ENCODE data around the gene STAT3.
"Not testable (repeated sequence)": the region's sequence is repeated elsewhere in the genome, so short reads cannot be mapped to it uniquely, and the experiment has no call there.

Gene STAT3

GRCh38 chr17:42365136-42365535 is 23.1 kb downstream of the STAT3 start:
- in situ Hi-C loops (cut with HindIII; ENCODE audit: low pct_unique_long_range_greater_than_20kb, low sequenced_read_pairs) = no loop called here
- TF ChIP-seq JUND (IDR thresholded peaks at IDR 0.05; ENCODE audit: low read depth) = no peak
- no peak for DNase-seq (ENCODE audit: low read depth in 1 of 2, low spot score in 1 of 2)

- no peak for TF ChIP-seq JUND (IDR thresholded peaks at IDR 0.05; ENCODE audit: low read depth)
- DNase-seq (ENCODE audit: low read depth in 1 of 2, low spot score in 1 of 2) = no peak
- in situ Hi-C loops (cut with HindIII; ENCODE audit: low pct_unique_long_range_greater_than_20kb, low sequenced_read_pairs) = no loop called here
These were observed 24.3 kb downstream of the STAT3 start for GRCh38 chr17:42363767-42364585.

GRCh38 chr17:42363231-42363630 is 25.0 kb downstream of the STAT3 start:
- TF ChIP-seq JUND (IDR thresholded peaks at IDR 0.05; ENCODE audit: low read depth) = no peak
- no peak for DNase-seq (ENCODE audit: low read depth in 1 of 2, low spot score in 1 of 2)
- in situ Hi-C loops (cut with HindIII; ENCODE audit: low pct_unique_long_range_greater_than_20kb, low sequenced_read_pairs) = no loop called here

- no peak for DNase-seq (ENCODE audit: low read depth in 1 of 2, low spot score in 1 of 2)
These were observed 25.8 kb downstream of the STAT3 start for GRCh38 chr17:42362245-42362961.

GRCh38 chr17:42361781-42362186 is 26.5 kb downstream of the STAT3 start:
- no peak for TF ChIP-seq JUND (IDR thresholded peaks at IDR 0.05; ENCODE audit: low read depth)
- DNase-seq (ENCODE audit: low read depth in 1 of 2, low spot score in 1 of 2) = peak in 1 of 2 experiments; percentile 28
- in situ Hi-C loops (cut with HindIII; ENCODE audit: low pct_unique_long_range_greater_than_20kb, low sequenced_read_pairs) = no loop called here

More at GRCh38 chr17:42362245-42362961, 25.8 kb downstream of the STAT3 start:
- no peak for TF ChIP-seq JUND (IDR thresholded peaks at IDR 0.05; ENCODE audit: low read depth)
- in situ Hi-C loops (cut with HindIII; ENCODE audit: low pct_unique_long_range_greater_than_20kb, low sequenced_read_pairs) = no loop called here

- DNase-seq (ENCODE audit: low read depth in 1 of 2, low spot score in 1 of 2); in situ Hi-C loops (cut with HindIII; ENCODE audit: low pct_unique_long_range_greater_than_20kb, low sequenced_read_pairs): not testable (repeated sequence)
These were observed 27.9 kb downstream of the STAT3 start for GRCh38 chr17:42360388-42360787.

- in situ Hi-C loops (cut with HindIII; ENCODE audit: low pct_unique_long_range_greater_than_20kb, low sequenced_read_pairs) = no loop called here
- TF ChIP-seq JUND (IDR thresholded peaks at IDR 0.05; ENCODE audit: low read depth) = no peak
- no peak for DNase-seq (ENCODE audit: low read depth in 1 of 2, low spot score in 1 of 2)
These were observed 29.1 kb downstream of the STAT3 start for GRCh38 chr17:42359133-42359532.

GRCh38 chr17:42358434-42358833 is 29.8 kb downstream of the STAT3 start:
- no peak for TF ChIP-seq JUND (IDR thresholded peaks at IDR 0.05; ENCODE audit: low read depth)
- in situ Hi-C loops (cut with HindIII; ENCODE audit: low pct_unique_long_range_greater_than_20kb, low sequenced_read_pairs) = no loop called here
- no peak for DNase-seq (ENCODE audit: low read depth in 1 of 2, low spot score in 1 of 2)

- in situ Hi-C loops (cut with HindIII; ENCODE audit: low pct_unique_long_range_greater_than_20kb, low sequenced_read_pairs) = no loop called here
- no peak for TF ChIP-seq JUND (IDR thresholded peaks at IDR 0.05; ENCODE audit: low read depth)
- no peak for DNase-seq (ENCODE audit: low read depth in 1 of 2, low spot score in 1 of 2)
These were observed 33.0 kb downstream of the STAT3 start for GRCh38 chr17:42354956-42355843.

GRCh38 chr17:42348104-42348503 is 40.1 kb downstream of the STAT3 start:
- TF ChIP-seq JUND (IDR thresholded peaks at IDR 0.05; ENCODE audit: low read depth) = no peak
- no peak for DNase-seq (ENCODE audit: low read depth in 1 of 2, low spot score in 1 of 2)
- in situ Hi-C loops (cut with HindIII; ENCODE audit: low pct_unique_long_range_greater_than_20kb, low sequenced_read_pairs) = no loop called here

- in situ Hi-C loops (cut with HindIII; ENCODE audit: low pct_unique_long_range_greater_than_20kb, low sequenced_read_pairs) = no loop called here
- TF ChIP-seq JUND (IDR thresholded peaks at IDR 0.05; ENCODE audit: low read depth) = no peak
- DNase-seq (ENCODE audit: low read depth in 1 of 2, low spot score in 1 of 2) = no peak
These were observed 40.6 kb downstream of the STAT3 start for GRCh38 chr17:42347606-42348005.

GRCh38 chr17:42347198-42347597 is 41.0 kb downstream of the STAT3 start:
- TF ChIP-seq JUND (IDR thresholded peaks at IDR 0.05; ENCODE audit: low read depth) = no peak
- in situ Hi-C loops (cut with HindIII; ENCODE audit: low pct_unique_long_range_greater_than_20kb, low sequenced_read_pairs) = no loop called here
- DNase-seq (ENCODE audit: low read depth in 1 of 2, low spot score in 1 of 2) = no peak

All from T47D (cell line).